Calu3 (cell line): ENCODE measurements around the gene ADAMTS7. TPM values are rescaled to one million over a fixed set of nuclear protein-coding genes. Genes with fewer than 3 reads are reported as not detected.

ENCODE experiments used
- BruUV-seq: library from RNA; stranded (reverse); fragments of 400-500 nt; replicated peaks from 2 replicates; lab custom pipeline; 2021; lab: Mats Ljungman, UMichigan
- CTCF ChIA-PET: fragments of 300-600 bp; sonication (Branson Sonifier 250); formaldehyde crosslinking; loops from one replicate; lab custom pipeline; 2022; ENCODE audit warnings: antibody characterized with exemption; lab: Charles Lee
- DNase-seq: peaks from one replicate; pipeline ENCODE4 v3.0.0; 2022
- H3K27ac Mint-ChIP-seq: one replicate; pipeline ENCODE4 v1.8.0; 2022; ENCODE audit warnings: mixed read lengths; ENCODE audit not compliant: unreplicated experiment
- H3K27me3 Mint-ChIP-seq: one replicate; pipeline ENCODE4 v1.8.0; 2022; ENCODE audit warnings: mixed read lengths; ENCODE audit not compliant: unreplicated experiment
- H3K36me3 Mint-ChIP-seq: one replicate; pipeline ENCODE4 v1.8.0; 2022; ENCODE audit warnings: mild to moderate bottlenecking, moderate library complexity, mixed read lengths; ENCODE audit not compliant: insufficient read depth, unreplicated experiment
- H3K4me1 Mint-ChIP-seq: one replicate; pipeline ENCODE4 v1.8.0; 2022; ENCODE audit warnings: mild to moderate bottlenecking, low read depth, mixed read lengths; ENCODE audit not compliant: unreplicated experiment
- H3K4me3 Mint-ChIP-seq: one replicate; pipeline ENCODE4 v1.8.0; 2022; ENCODE audit warnings: mild to moderate bottlenecking, low read depth, moderate library complexity, mixed read lengths; ENCODE audit not compliant: unreplicated experiment
- H3K9me3 Mint-ChIP-seq: one replicate; pipeline ENCODE4 v1.8.0; 2022; ENCODE audit warnings: low read depth, mixed read lengths; ENCODE audit not compliant: unreplicated experiment
- intact Hi-C: fragments of 100-400 bp; cut with micrococcal nuclease; formaldehyde crosslinking; loops from one replicate; pipeline ENCODE4 v1.10.0; 2022; ENCODE audit not compliant: unreplicated experiment
- total RNA-seq: library from RNA; stranded (reverse); gene quantifications from 2 replicates; pipeline ENCODE4 v1.2.3, GENCODE V29; 2022
- TF ChIP-seq, protein P1 (sequence below): fragments of 200-600 bp; IDR thresholded peaks from one replicate; pipeline ENCODE4 v1.8.0; 2022; ENCODE audit warnings: antibody characterized with exemption; ENCODE audit not compliant: unreplicated experiment

The ADAMTS7 gene
- total RNA-seq, 1 experiment from 2014 or later: 1.4 TPM

GRCh38 chr15:78811825-78812183, 540 bp upstream of the ADAMTS7 start:
- no TSS peak for BruUV-seq
- Mint-ChIP-seq H3K4me3 (peak overlapping the region; percentile 72), H3K27me3 (peaks cover 55% of the 10 kb centered on the region), H3K36me3 (peaks cover 15% of the 10 kb centered on the region), H3K4me1 (peaks cover 17% of the 10 kb centered on the region), H3K27ac (no peak overlapping the region), H3K9me3 (no peaks in the 10 kb centered on the region)
- CTCF ChIA-PET: interaction anchor here (0.9 to 1.6 kb wide), 3 partner anchors 36 to 68 kb away, joined by 3 to 5 read pairs (median 3); no protein-coding TSS in a partner anchor
- TF ChIP-seq, protein P1, sequence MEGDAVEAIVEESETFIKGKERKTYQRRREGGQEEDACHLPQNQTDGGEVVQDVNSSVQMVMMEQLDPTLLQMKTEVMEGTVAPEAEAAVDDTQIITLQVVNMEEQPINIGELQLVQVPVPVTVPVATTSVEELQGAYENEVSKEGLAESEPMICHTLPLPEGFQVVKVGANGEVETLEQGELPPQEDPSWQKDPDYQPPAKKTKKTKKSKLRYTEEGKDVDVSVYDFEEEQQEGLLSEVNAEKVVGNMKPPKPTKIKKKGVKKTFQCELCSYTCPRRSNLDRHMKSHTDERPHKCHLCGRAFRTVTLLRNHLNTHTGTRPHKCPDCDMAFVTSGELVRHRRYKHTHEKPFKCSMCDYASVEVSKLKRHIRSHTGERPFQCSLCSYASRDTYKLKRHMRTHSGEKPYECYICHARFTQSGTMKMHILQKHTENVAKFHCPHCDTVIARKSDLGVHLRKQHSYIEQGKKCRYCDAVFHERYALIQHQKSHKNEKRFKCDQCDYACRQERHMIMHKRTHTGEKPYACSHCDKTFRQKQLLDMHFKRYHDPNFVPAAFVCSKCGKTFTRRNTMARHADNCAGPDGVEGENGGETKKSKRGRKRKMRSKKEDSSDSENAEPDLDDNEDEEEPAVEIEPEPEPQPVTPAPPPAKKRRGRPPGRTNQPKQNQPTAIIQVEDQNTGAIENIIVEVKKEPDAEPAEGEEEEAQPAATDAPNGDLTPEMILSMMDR: peak; percentile 1
- no peak for DNase-seq
- intact Hi-C loops: loop anchor here (10.0 kb wide), 1 partner anchor 53 kb away; no protein-coding TSS in a partner anchor

DNA sequence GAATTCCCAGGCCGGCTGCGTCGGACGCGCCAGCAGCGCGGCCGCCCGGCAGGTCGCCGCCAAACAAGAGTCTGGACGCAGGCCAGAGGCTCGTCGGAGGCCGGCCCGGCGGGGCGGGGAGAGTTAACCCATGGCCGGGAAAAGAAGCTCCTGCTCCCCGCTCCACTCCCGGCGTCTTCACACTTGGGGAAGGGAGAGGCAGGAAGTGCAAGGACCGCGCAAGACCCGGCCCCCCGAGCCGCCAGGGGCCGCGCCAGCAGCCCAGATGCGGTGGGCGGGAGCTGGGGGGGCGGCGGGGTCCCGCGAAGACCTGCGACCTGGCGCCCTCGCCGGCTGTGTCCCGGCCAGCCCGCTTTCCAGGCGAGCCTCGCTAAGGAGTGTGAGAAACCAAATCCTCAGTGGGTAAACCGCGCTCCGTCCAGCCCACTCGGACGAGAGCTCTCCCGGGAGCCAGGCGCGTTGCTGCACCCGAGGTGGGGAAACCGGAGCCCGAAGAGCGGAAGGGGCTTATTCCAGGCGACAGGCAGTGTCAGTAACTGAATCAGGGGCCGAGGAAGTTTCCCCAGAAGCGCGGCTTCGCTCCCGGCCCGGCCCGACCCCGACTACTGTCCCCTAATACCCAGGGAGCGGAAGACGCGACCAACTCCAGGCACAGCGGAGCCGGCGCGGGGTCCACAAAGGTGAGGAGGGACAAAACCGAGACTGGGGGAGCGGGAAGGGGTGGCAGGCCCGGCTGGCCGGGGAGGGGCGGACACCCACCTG, 721 bp downstream of the ADAMTS7 start:
- peaks cover 17% of the 10 kb centered on the region for H3K4me1 Mint-ChIP-seq
- TF ChIP-seq, protein P1: no peak
- H3K27ac Mint-ChIP-seq: no peak overlapping the region
- no TSS peak for BruUV-seq
- peak overlapping the region; percentile 72 for H3K4me3 Mint-ChIP-seq
- peaks cover 15% of the 10 kb centered on the region for H3K36me3 Mint-ChIP-seq
- CTCF ChIA-PET: interaction anchor here (0.6 to 1.6 kb wide), 4 partner anchors 38 to 347 kb away, joined by 3 to 5 read pairs (median 4); no protein-coding TSS in a partner anchor
- H3K9me3 Mint-ChIP-seq: no peaks in the 10 kb centered on the region
- peak; percentile 57 for DNase-seq
- intact Hi-C loops: loop anchor here (10.0 kb wide), 1 partner anchor 54 kb away; no protein-coding TSS in a partner anchor
- H3K27me3 Mint-ChIP-seq: peaks cover 55% of the 10 kb centered on the region

GRCh38 chr15:78810003-78810361, 1.3 kb downstream of the ADAMTS7 start:
- Mint-ChIP-seq H3K9me3 (no peaks in the 10 kb centered on the region), H3K27ac (no peak overlapping the region), H3K27me3 (peaks cover 58% of the 10 kb centered on the region), H3K36me3 (peaks cover 15% of the 10 kb centered on the region), H3K4me1 (peaks cover 17% of the 10 kb centered on the region), H3K4me3 (peak overlapping the region; percentile 72)
- no peak for DNase-seq
- TF ChIP-seq, protein P1: no peak
- no TSS peak for BruUV-seq
- CTCF ChIA-PET: interaction anchor here (0.6 kb wide), 1 partner anchor 149 kb away, joined by 3 read pairs; no protein-coding TSS in a partner anchor
- intact Hi-C loops: loop anchor here (10.0 kb wide), 1 partner anchor 55 kb away; no protein-coding TSS in a partner anchor

- BruUV-seq: no TSS peak
- intact Hi-C loops: no loop called here
- Mint-ChIP-seq H3K36me3 (peaks cover 15% of the 10 kb centered on the region), H3K9me3 (no peaks in the 10 kb centered on the region), H3K27ac (no peak overlapping the region), H3K27me3 (peaks cover 59% of the 10 kb centered on the region), H3K4me1 (peaks cover 17% of the 10 kb centered on the region), H3K4me3 (no peak overlapping the region)
- peak; percentile 20 for DNase-seq
- CTCF ChIA-PET: no interaction called here
- TF ChIP-seq, protein P1: peak; percentile 36
These were observed 2.7 kb downstream of the ADAMTS7 start for GRCh38 chr15:78808550-78808949.
